Stimulated activated CD8-positive, alpha-beta memory T cell treated with anti-CD3 and anti-CD28 coated beads, Interleukin-4, amount 100 ng/mL, for 24 hours (primary cell): ENCODE measurements around the gene KCNQ5.

Experiments
- DNase-seq: peaks from one replicate; pipeline ENCODE4 v3.0.0-alpha.2; 2020; ENCODE audit warnings: low read depth

KCNQ5 gene

DNA sequence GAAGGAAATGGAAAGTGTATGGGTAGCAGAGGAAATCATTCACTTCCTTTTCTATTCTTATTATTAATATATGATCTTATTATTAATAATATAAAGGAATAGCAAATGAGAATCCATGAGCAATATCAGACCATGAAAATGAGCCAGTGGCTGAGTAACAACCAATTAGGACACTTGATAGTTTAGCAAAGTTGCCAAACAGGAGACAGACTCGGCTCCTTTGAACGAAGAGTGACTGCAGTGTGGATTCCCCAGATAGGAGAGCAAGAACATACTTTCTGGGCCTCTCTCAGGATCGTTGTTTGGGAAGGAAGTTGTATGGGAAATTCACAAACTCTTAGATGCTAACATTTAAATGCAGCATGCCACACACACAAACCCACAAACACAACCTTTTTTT, 381.4 kb downstream of the KCNQ5 start:
- DNase-seq: no peak

GRCh38 chr6:73004231-73004630, 382.4 kb downstream of the KCNQ5 start:
- no peak for DNase-seq

DNA sequence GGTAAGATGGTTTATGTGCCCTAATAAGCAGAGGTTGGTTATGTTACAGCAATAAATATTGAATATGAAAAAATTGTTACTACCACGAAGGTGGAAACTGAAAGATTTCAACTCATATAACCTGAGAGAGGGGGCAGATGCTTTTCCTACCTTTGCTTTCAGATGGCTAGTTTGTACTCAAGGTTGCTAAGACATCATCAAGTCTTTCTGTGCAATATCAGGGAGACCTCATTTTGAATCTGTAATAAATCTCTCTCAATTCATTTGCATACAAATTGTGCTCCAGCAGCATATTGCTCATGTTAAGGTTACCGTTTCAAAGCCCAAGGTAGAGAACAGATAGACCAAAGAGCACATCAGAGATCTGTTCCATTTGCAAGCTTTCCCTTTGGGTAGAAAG, 383.0 kb downstream of the KCNQ5 start:
- no peak for DNase-seq

DNA sequence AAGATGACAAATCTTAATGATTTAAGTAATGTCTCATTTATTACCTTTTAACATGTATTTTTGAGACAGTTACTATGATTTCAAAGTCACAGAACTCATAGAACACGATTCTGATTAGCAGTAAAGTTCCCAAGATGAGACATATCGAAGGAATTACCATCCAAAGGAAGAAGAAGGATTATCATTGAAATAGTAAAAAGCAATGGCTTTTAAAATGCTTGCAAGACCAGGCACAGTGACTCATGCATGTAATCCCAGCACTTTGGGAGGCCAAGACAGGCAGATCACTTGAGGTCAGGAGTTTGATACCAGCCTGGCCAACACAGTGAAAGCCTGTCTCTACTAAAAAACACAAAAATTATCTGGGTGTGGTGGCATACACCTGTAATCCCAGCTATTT, 384.3 kb downstream of the KCNQ5 start:
- no peak for DNase-seq

- DNase-seq: no peak
These were observed 390.1 kb downstream of the KCNQ5 start for GRCh38 chr6:73011945-73012344.

GRCh38 chr6:73017476-73017875, 395.6 kb downstream of the KCNQ5 start:
- no peak for DNase-seq

GRCh38 chr6:73024598-73024997, 402.7 kb downstream of the KCNQ5 start:
- no peak for DNase-seq

DNA sequence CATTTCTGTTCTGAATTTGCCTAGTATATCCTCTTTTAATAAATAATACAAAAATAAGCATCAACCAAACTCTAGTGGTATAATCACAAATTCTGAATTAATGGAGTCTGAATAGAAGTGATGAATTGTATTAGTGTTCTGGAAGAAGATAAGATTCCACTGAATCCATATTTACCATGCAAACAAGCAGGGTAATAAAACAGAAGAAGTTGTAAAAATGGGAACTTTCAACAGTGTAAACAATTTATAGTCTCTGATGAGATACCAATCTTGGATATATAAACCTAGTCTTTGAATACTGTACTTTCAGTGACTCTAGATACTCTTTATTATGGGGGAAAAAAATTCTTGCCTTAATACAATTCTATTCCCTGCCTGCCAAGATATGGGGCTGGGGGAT, 405.8 kb downstream of the KCNQ5 start:
- DNase-seq: no peak

- DNase-seq: no peak
These were observed 406.4 kb downstream of the KCNQ5 start for GRCh38 chr6:73028124-73028766.

DNA sequence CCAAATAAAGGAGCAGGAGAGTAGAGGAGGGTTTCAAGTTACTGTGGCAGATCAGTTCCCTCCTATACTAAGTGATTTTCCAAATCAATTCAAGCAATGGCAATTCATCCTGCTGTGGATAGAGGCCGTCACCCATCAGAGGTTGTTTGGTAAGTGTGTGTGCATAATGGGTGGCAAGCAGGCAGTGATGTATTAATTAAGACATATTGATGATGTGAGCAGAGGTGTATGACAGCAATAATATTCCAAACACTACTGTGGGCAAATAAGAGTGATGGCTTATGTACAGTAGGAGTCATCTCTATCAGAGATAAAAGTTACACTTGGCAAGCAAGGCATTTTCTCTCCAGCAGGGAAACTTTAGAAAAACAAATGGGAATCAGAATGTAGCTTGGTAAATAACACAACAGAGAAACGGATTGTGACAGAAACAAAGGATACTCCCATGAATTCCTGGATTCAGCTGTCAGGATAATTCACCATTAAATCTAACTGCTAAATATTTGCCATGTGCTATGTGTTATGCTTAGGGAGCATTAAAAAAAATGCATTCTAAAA, 407.1 kb downstream of the KCNQ5 start:
- no peak for DNase-seq

GRCh38 chr6:73030257-73030656, 408.4 kb downstream of the KCNQ5 start:
- no peak for DNase-seq

- DNase-seq: no peak
These were observed 409.2 kb downstream of the KCNQ5 start for GRCh38 chr6:73030791-73031782.

- DNase-seq: no peak
These were observed 410.7 kb downstream of the KCNQ5 start for GRCh38 chr6:73032586-73032985.

- DNase-seq: no peak
These were observed 414.8 kb downstream of the KCNQ5 start for GRCh38 chr6:73036689-73037088.

DNA sequence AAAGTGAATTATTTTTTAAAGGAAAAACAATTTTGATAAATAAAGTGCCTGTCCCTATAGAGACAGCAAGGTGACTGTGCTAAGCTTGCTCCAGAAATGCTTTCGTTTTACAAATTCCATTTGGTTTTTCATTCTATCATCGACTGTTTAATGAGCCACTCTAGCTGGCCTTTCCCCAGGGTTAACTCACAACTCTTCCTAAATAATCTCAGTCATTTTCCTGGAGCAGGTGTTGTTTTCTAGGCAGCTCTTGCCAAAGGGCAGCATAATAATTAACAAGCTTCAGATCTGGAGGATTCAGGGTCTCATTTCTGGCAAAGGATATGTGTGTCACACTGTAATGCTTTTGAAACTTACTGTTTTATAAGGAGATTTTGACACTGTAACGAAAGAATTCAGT, 419.2 kb downstream of the KCNQ5 start:
- no peak for DNase-seq

DNA sequence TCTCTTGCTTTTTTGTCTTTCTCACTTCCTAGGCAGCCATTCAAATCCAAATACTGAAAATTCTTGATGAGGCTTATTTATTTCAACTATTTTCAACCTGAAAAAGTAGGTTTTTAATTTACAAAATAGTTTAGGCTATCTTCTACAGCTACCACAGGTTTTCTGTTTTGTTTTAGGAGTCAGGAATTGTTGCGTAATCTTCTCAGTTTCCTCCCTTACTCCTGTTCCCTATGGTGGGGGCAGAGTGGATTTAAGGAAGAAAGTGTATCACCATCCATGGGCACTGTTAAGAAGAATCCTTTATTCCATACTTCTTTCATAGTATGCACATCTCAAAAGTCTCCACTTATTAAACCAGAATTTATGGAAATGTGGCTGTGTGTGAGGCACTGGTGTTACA, 421.0 kb downstream of the KCNQ5 start:
- no peak for DNase-seq

DNA sequence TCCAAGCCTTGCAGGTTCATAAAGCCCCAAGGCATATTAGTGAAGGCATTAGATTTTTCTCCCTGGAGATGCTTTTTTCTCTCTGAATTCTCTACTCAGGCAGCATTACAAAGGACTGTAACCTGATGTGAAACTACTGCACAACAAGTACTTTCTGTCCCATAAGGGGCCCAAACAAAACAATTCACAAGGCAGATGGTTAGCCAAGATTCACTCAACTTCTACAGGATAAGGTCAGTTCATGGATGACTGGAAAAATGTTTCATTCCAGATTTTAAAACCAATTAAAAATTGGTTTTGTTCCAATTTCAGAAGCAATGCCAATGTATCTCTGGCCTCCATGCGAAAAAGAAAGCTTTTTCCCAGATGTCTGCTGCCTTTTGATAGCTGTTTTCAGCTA, 421.6 kb downstream of the KCNQ5 start:
- no peak for DNase-seq

DNA sequence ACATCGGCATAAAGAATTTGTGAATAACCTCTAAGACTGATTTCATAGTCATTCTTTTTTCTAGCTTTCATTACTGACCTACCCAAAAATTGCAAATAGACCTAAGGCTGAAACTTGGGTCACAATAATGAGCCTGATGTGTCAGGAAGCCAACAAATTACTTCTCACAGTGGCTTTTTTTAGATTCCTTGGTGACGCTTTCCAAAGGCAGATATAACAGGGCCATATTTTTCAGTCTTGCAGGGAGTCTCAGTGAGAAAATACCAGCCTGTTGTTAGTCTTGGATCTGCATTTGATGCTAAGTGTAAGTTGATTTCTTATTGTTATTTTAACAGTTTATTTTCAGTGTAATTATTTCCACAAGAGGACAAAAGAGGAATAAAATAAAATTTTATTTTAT, 423.7 kb downstream of the KCNQ5 start:
- DNase-seq: no peak

GRCh38 chr6:73047801-73048200, 425.9 kb downstream of the KCNQ5 start:
- no peak for DNase-seq

- no peak for DNase-seq
These were observed 428.2 kb downstream of the KCNQ5 start for GRCh38 chr6:73049971-73050594.

- no peak for DNase-seq
These were observed 428.8 kb downstream of the KCNQ5 start for GRCh38 chr6:73050706-73051105.

DNA sequence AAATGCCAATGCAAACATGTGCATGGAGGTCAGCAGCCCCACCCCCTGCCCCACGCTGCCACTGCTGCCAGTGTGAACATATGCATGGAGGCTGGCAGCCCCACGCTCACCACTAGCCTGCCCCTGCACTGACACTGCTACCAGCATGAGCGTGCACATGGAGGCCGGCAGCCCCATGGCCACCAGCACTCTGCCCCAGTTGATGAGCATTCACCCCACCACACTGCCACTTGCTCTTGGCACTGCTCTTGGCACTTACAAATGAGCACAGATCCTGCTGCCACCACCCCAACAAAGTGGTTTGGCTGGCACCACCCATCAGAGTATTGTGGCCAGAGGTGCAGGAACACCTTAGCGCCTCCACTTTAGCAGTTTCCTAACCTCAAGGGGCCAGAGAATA, 429.3 kb downstream of the KCNQ5 start:
- no peak for DNase-seq

DNA sequence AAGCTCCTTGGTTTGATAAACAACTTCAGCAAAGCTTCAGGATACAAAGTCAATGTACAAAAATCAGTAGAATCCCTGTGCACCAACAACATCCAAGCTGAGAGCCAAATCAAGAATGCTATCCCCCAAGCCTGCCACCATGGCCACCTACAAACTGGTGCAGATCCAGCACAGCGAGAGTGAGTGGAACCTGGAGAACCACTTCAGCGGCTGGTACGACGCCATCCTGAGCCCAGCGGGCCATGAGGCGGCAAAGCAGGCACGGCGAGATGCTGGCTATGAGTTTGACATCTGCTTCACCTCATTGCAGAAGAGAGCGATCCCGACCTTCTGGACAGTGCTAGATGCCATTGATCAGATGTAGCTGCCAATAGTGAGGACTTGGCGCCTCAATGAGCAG, 433.1 kb downstream of the KCNQ5 start:
- DNase-seq: no peak
